ENCODE results near the gene NTSR1. TPM values are rescaled to one million over a fixed set of nuclear protein-coding genes. Genes with fewer than 3 reads are reported as not detected.

The NTSR1 gene
- total and polyA plus RNA-seq, 3 donors from 2014 or later = 0.41 to 1.3 (median 0.81) TPM

GRCh38 chr20:62714006-62714405 is 5.4 kb downstream of the NTSR1 start:
- H3K9me3 ChIP-seq = no peaks in the 10 kb centered on the region
- H3K4me1 ChIP-seq = no peaks in the 10 kb centered on the region
- intact Hi-C loops (cut with DNase I; ENCODE audit: low total_unique reads) = no loop called here
- H3K27ac ChIP-seq = no peak overlapping the region
- H3K36me3 ChIP-seq (ENCODE audit: low read depth, missing control alignments) = no peaks in the 10 kb centered on the region
- 90 to 91% methylated on average over 10 of the region's 10 CpGs for WGBS, 2 donors
- no peak overlapping the region for H3K4me3 ChIP-seq
- no peak for TF ChIP-seq CTCF (IDR thresholded peaks at IDR 0.05)
- TF ChIP-seq POLR2A (IDR thresholded peaks at IDR 0.05) = no peak
- DNase-seq = no peak
- no peaks in the 10 kb centered on the region for H3K27me3 ChIP-seq

GRCh38 chr20:62714799-62715198 is 6.2 kb downstream of the NTSR1 start:
- H3K27me3 ChIP-seq = no peaks in the 10 kb centered on the region
- 92% methylated on average over 6 of the region's 6 CpGs for WGBS, 2 donors

GRCh38 chr20:62715201-62715600 is 6.6 kb downstream of the NTSR1 start:
- WGBS, 2 donors = 86 to 90% methylated on average over 10 of the region's 10 CpGs
- intact Hi-C loops (cut with DNase I; ENCODE audit: low total_unique reads) = no loop called here
- H3K4me3 ChIP-seq = no peak overlapping the region
- H3K27ac ChIP-seq = no peak overlapping the region
- no peaks in the 10 kb centered on the region for H3K4me1 ChIP-seq
- H3K27me3 ChIP-seq = no peaks in the 10 kb centered on the region
- no peak for DNase-seq
- no peaks in the 10 kb centered on the region for H3K9me3 ChIP-seq
- TF ChIP-seq CTCF (IDR thresholded peaks at IDR 0.05) (no peak), POLR2A (IDR thresholded peaks at IDR 0.05) (no peak)
- H3K36me3 ChIP-seq (ENCODE audit: low read depth, missing control alignments) = no peaks in the 10 kb centered on the region

More at GRCh38 chr20:62714799-62715198, 6.2 kb downstream of the NTSR1 start:
- Histone ChIP-seq H3K4me3 (no peak overlapping the region), H3K4me1 (no peaks in the 10 kb centered on the region), H3K27ac (no peak overlapping the region), H3K9me3 (no peaks in the 10 kb centered on the region), H3K36me3 (ENCODE audit: low read depth, missing control alignments) (no peaks in the 10 kb centered on the region)
- intact Hi-C loops (cut with DNase I; ENCODE audit: low total_unique reads) = no loop called here
- no peak for DNase-seq
- TF ChIP-seq CTCF (IDR thresholded peaks at IDR 0.05) (no peak), POLR2A (IDR thresholded peaks at IDR 0.05) (no peak)

GRCh38 chr20:62716198-62716940 is 7.7 kb downstream of the NTSR1 start:
- no peak for DNase-seq
- H3K27ac ChIP-seq = no peak overlapping the region
- TF ChIP-seq POLR2A (IDR thresholded peaks at IDR 0.05) = no peak
- no peak for TF ChIP-seq CTCF (IDR thresholded peaks at IDR 0.05)
- H3K4me1 ChIP-seq = no peaks in the 10 kb centered on the region
- WGBS, 2 donors = 71 to 78% methylated on average over 28 to 30 of the region's 30 CpGs
- H3K9me3 ChIP-seq = no peaks in the 10 kb centered on the region
- intact Hi-C loops (cut with DNase I; ENCODE audit: low total_unique reads) = no loop called here
- no peak overlapping the region for H3K4me3 ChIP-seq
- no peaks in the 10 kb centered on the region for H3K36me3 ChIP-seq (ENCODE audit: low read depth, missing control alignments)
- H3K27me3 ChIP-seq = no peaks in the 10 kb centered on the region

- Histone ChIP-seq H3K27me3 (no peaks in the 10 kb centered on the region), H3K4me1 (no peaks in the 10 kb centered on the region), H3K27ac (no peak overlapping the region), H3K9me3 (no peaks in the 10 kb centered on the region), H3K4me3 (no peak overlapping the region), H3K36me3 (ENCODE audit: low read depth, missing control alignments) (no peaks in the 10 kb centered on the region)
- intact Hi-C loops (cut with DNase I; ENCODE audit: low total_unique reads) = no loop called here
- TF ChIP-seq CTCF (IDR thresholded peaks at IDR 0.05) (no peak), POLR2A (IDR thresholded peaks at IDR 0.05) (no peak)
- DNase-seq = no peak
- 92 to 97% methylated on average over 4 to 11 of the region's 11 CpGs for WGBS, 2 donors
Measured at GRCh38 chr20:62716941-62717310, 8.3 kb downstream of the NTSR1 start.

Measured in testis (tissue), 3 donors.